ENCODE measurements around the gene AIF1L. TPM values are rescaled to one million over a fixed set of nuclear protein-coding genes. Genes with fewer than 3 reads are reported as not detected.

Gene AIF1L
- total RNA-seq, 2 experiments from 2014 or later: not detected

DNA sequence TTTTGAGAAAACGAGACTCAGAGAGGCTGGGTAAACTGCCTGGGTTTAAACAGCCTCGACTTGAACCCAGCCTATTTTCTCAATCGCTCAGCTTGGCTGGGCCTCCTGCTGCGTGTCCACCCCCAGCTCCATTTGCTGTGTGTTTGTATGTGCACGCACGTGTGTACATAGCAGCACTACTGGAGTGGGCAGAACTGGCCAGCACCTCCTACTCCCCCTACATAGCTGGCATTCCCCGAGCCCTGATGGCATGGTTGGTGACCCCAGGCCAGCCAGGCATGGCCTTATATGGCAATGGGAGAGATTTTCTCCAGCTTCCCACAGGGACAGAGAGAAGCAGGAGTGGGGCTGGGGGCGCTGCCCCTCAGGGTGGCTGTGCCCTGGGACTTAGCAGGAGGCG is 4.1 kb downstream of the AIF1L start:
- ChIA-PET CTCF (no interaction called here), POLR2A (no interaction called here)
- Histone ChIP-seq H3K27me3 (ENCODE audit: control insufficient read depth in 1 of 2, insufficient read depth in 2 of 2, low read length in 2 of 2) (peaks cover 10 to 16% of the 10 kb centered on the region in 2 experiments), H3K4me1 (ENCODE audit: insufficient read depth, low read length) (peaks cover 12% of the 10 kb centered on the region), H3K9me3 (ENCODE audit: control insufficient read depth in 1 of 2, insufficient read depth in 1 of 2, low read length in 2 of 2) (peaks cover 0 to 6% of the 10 kb centered on the region in 2 experiments), H3K27ac (ENCODE audit: low read depth in 1 of 2, low read length in 2 of 2) (no peak overlapping the region), H3K4me3 (ENCODE audit: low read length) (no peak overlapping the region), H3K36me3 (ENCODE audit: insufficient read depth, low read length) (no peaks in the 10 kb centered on the region)
- Mint-ChIP-seq H3K27ac (no peak overlapping the region), H3K4me3 (no peak overlapping the region), H3K4me1 (ENCODE audit: low read depth) (peaks cover 9% of the 10 kb centered on the region), H3K36me3 (ENCODE audit: low read depth) (no peaks in the 10 kb centered on the region), H3K27me3 (peaks cover 26% of the 10 kb centered on the region), H3K9me3 (no peaks in the 10 kb centered on the region)
- TF ChIP-seq, protein P1, sequence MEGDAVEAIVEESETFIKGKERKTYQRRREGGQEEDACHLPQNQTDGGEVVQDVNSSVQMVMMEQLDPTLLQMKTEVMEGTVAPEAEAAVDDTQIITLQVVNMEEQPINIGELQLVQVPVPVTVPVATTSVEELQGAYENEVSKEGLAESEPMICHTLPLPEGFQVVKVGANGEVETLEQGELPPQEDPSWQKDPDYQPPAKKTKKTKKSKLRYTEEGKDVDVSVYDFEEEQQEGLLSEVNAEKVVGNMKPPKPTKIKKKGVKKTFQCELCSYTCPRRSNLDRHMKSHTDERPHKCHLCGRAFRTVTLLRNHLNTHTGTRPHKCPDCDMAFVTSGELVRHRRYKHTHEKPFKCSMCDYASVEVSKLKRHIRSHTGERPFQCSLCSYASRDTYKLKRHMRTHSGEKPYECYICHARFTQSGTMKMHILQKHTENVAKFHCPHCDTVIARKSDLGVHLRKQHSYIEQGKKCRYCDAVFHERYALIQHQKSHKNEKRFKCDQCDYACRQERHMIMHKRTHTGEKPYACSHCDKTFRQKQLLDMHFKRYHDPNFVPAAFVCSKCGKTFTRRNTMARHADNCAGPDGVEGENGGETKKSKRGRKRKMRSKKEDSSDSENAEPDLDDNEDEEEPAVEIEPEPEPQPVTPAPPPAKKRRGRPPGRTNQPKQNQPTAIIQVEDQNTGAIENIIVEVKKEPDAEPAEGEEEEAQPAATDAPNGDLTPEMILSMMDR (IDR thresholded peaks at IDR 0.05): no peak
- ATAC-seq (ENCODE audit: poor library complexity) (no peak), DNase-seq (no peak)
- intact Hi-C loops (cut with DNase I, micrococcal nuclease): no loop called here

DNA sequence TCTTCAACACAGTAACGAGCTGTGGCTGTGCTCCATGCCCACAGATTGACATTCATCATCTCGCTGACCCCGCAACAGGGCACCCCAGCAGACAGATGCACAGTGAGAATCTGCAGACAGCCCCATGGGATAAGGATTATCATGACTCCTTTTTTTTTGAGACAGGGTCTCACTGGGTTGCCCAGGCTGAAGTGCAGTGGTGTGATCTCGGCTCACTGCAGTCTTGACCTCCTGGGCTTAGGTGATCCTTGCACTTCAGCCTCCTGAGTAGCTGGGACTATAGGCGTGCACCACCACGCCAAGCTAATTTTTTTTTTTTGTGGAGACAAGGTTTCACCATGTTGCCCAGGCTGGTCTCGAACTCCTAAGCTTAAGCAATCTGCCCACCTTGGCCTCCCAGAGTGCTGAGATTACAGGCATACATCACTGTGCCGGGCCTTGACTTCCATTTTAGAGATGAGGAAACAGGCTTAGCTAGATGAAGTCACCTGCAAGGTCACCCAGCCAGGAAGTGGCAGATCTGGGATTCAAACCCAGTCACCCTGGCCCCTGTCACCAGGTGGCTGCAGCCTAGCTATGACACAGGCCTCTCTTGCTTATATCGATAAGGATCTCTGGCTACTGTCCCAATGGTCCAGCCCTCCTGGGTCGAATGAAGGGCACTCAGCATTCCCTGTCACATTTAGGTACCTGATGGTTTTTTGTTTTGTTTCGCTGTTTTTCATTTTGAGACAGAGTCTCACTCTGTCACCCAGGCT is 5.1 kb downstream of the AIF1L start:
- Mint-ChIP-seq H3K27me3 (peaks cover 19% of the 10 kb centered on the region), H3K27ac (no peak overlapping the region), H3K36me3 (ENCODE audit: low read depth) (no peaks in the 10 kb centered on the region), H3K4me1 (ENCODE audit: low read depth) (peaks cover 5% of the 10 kb centered on the region), H3K9me3 (no peaks in the 10 kb centered on the region), H3K4me3 (no peak overlapping the region)
- ChIA-PET POLR2A (no interaction called here), CTCF (no interaction called here)
- no peak overlapping the region for H3K27ac ChIP-seq (ENCODE audit: low read depth in 1 of 2, low read length in 2 of 2)
- no peaks in the 10 kb centered on the region for H3K36me3 ChIP-seq (ENCODE audit: insufficient read depth, low read length)
- H3K4me3 ChIP-seq (ENCODE audit: low read length): no peak overlapping the region
- intact Hi-C loops (cut with DNase I, micrococcal nuclease): no loop called here
- TF ChIP-seq, protein P1 (IDR thresholded peaks at IDR 0.05): no peak
- H3K4me1 ChIP-seq (ENCODE audit: insufficient read depth, low read length): peaks cover 6% of the 10 kb centered on the region
- ATAC-seq (ENCODE audit: poor library complexity): no peak
- H3K9me3 ChIP-seq (ENCODE audit: control insufficient read depth in 1 of 2, insufficient read depth in 1 of 2, low read length in 2 of 2): no peaks in the 10 kb centered on the region
- no peak for DNase-seq
- H3K27me3 ChIP-seq (ENCODE audit: control insufficient read depth in 1 of 2, insufficient read depth in 2 of 2, low read length in 2 of 2): peaks cover 7 to 10% of the 10 kb centered on the region in 2 experiments

DNA sequence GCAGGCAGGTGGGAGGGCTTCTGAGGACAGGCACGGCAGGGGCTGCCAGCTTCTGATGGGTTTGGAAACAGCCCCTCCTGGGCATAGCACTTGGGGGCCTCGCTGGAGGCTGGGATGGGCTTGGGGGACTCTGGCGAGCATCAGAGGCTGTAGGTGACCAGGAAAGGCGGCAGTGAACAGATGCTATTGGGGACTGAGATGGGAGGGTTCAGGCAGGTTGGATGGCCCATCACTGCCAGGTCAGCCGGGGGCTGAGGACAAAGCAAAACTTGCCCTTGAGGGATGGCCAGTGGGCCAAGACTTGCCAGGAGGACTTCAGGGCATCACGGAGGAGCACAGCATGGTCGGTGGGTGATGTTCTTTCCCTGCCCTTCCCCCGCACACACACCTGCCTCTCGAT is 6.7 kb downstream of the AIF1L start:
- ChIA-PET CTCF (no interaction called here), POLR2A (no interaction called here)
- Histone ChIP-seq H3K4me1 (ENCODE audit: insufficient read depth, low read length) (no peaks in the 10 kb centered on the region), H3K27me3 (ENCODE audit: control insufficient read depth in 1 of 2, insufficient read depth in 2 of 2, low read length in 2 of 2) (no peaks in the 10 kb centered on the region), H3K4me3 (ENCODE audit: low read length) (no peak overlapping the region), H3K27ac (ENCODE audit: low read depth in 1 of 2, low read length in 2 of 2) (no peak overlapping the region), H3K36me3 (ENCODE audit: insufficient read depth, low read length) (no peaks in the 10 kb centered on the region), H3K9me3 (ENCODE audit: control insufficient read depth in 1 of 2, insufficient read depth in 1 of 2, low read length in 2 of 2) (no peaks in the 10 kb centered on the region)
- no peak for ATAC-seq (ENCODE audit: poor library complexity)
- TF ChIP-seq, protein P1 (IDR thresholded peaks at IDR 0.05): no peak
- intact Hi-C loops (cut with DNase I, micrococcal nuclease): no loop called here
- H3K4me3 Mint-ChIP-seq: no peak overlapping the region
- no peaks in the 10 kb centered on the region for H3K4me1 Mint-ChIP-seq (ENCODE audit: low read depth)
- no peaks in the 10 kb centered on the region for H3K9me3 Mint-ChIP-seq
- no peak overlapping the region for H3K27ac Mint-ChIP-seq
- H3K36me3 Mint-ChIP-seq (ENCODE audit: low read depth): no peaks in the 10 kb centered on the region
- DNase-seq: no peak
- peaks cover 9% of the 10 kb centered on the region for H3K27me3 Mint-ChIP-seq

Measured in CD4-positive, alpha-beta T cell (primary cell).